ENCODE results near the gene OR4D10.
"Not testable (repeated sequence)": the region's sequence is repeated elsewhere in the genome, so short reads cannot be mapped to it uniquely, and the experiment has no call there.

GRCh38 chr11:59445624-59446023 is 27.5 kb upstream of the OR4D10 start:
- TF ChIP-seq CTCF (conservative IDR thresholded peaks at IDR 0.05); ZFX (IDR thresholded peaks at IDR 0.05): not testable (repeated sequence)
